Prostate gland (tissue), 2 donors: Measurements from ENCODE around the gene UBR2.

Source experiments
- POLR2A ChIP-seq: fragments of 450-650 bp; IDR thresholded peaks from one replicate; pipeline ENCODE4 v1.6.1; 2016; ENCODE audit warnings: antibody characterized with exemption, mild to moderate bottlenecking
- POLR2AphosphoS5 ChIP-seq: sonication (generic); formaldehyde crosslinking; IDR thresholded peaks from one replicate; pipeline ENCODE4 v1.6.1; 2017; ENCODE audit warnings: antibody characterized with exemption
- TF ChIP-seq, protein P1 (sequence below), 4 experiments: fragments of 200-600 bp in 2 of 4; fragments of 450-650 bp in 2 of 4; sonication (generic) in 2 of 4; IDR thresholded peaks; 1 replicate in 3 of 4; 2 replicates in 1 of 4; pipeline ENCODE4 v1.5.1; 2016 to 2019; ENCODE audit warnings: antibody characterized with exemption in 4 of 4, mild to moderate bottlenecking in 2 of 4, moderate library complexity in 2 of 4

DNA sequence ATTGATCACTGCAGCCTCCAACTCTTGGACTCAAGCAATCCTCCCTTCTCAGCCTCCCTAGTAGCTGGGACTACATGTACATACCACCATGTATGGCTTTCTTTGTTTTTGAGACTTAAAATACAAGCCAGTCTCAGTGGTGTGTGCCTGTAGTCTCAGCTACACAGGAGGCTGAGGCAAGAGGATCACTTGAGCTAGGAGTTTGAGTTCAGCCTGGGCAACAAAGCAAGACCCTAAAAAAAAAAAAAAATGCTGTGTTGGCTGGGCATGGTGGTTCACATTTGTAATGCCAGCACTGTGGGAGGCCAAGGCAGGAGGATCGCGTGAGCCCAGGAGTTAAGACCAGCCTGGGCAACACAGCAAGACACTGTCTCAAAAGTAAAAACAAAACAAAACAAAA, 51.7 kb downstream of the UBR2 start:
- TF ChIP-seq, protein P1, sequence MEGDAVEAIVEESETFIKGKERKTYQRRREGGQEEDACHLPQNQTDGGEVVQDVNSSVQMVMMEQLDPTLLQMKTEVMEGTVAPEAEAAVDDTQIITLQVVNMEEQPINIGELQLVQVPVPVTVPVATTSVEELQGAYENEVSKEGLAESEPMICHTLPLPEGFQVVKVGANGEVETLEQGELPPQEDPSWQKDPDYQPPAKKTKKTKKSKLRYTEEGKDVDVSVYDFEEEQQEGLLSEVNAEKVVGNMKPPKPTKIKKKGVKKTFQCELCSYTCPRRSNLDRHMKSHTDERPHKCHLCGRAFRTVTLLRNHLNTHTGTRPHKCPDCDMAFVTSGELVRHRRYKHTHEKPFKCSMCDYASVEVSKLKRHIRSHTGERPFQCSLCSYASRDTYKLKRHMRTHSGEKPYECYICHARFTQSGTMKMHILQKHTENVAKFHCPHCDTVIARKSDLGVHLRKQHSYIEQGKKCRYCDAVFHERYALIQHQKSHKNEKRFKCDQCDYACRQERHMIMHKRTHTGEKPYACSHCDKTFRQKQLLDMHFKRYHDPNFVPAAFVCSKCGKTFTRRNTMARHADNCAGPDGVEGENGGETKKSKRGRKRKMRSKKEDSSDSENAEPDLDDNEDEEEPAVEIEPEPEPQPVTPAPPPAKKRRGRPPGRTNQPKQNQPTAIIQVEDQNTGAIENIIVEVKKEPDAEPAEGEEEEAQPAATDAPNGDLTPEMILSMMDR (IDR thresholded peaks at IDR 0.05), result no peak
- no peak for TF ChIP-seq POLR2A
- TF ChIP-seq POLR2AphosphoS5, result no peak
